ENCODE data around the gene UCMA.

DNA sequence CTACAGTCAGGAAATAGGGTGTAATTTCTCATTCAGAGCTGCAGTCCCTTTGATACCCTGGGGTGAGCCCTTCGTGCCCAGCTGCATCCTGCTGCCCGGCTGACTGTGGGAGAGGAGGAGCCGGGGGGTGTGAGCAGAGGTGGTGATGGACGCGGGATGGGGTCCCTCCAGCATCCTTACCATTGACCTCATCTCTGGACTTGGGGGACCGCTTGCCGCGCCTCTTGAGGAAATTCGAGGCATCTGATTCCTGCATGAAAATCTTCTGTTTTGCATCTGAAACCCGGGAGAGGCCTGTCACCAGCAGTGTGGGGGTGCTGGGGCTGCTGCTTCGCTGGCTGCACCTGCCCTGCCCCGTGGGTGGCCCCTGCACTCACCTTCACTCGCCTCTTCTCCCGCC lies 816 bp downstream of the UCMA start:
- no peak for TF ChIP-seq POLR2A (IDR thresholded peaks at IDR 0.05)
- TF ChIP-seq, protein P1, sequence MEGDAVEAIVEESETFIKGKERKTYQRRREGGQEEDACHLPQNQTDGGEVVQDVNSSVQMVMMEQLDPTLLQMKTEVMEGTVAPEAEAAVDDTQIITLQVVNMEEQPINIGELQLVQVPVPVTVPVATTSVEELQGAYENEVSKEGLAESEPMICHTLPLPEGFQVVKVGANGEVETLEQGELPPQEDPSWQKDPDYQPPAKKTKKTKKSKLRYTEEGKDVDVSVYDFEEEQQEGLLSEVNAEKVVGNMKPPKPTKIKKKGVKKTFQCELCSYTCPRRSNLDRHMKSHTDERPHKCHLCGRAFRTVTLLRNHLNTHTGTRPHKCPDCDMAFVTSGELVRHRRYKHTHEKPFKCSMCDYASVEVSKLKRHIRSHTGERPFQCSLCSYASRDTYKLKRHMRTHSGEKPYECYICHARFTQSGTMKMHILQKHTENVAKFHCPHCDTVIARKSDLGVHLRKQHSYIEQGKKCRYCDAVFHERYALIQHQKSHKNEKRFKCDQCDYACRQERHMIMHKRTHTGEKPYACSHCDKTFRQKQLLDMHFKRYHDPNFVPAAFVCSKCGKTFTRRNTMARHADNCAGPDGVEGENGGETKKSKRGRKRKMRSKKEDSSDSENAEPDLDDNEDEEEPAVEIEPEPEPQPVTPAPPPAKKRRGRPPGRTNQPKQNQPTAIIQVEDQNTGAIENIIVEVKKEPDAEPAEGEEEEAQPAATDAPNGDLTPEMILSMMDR (IDR thresholded peaks at IDR 0.05 in 8 of 11, conservative IDR thresholded peaks at IDR 0.05 in 3 of 11): no peak

Data from spleen (tissue), 7 donors.